CD4-positive, alpha-beta T cell (primary cell): ENCODE measurements around the gene CNTN6. TPM values are rescaled to one million over a fixed set of nuclear protein-coding genes. Genes with fewer than 3 reads are reported as not detected.

Experiments used
- ATAC-seq: fragments of 200-7000 bp; cut with Tn5 transposase; one replicate; pipeline ENCODE4 v1.10.0; 2022; ENCODE audit warnings: mild to moderate bottlenecking; ENCODE audit not compliant: poor library complexity
- CTCF ChIA-PET: fragments of 350-600 bp; sonication (Branson Sonifier 250); formaldehyde crosslinking; loops from one replicate; lab custom pipeline; 2021; ENCODE audit warnings: antibody characterized with exemption, inconsistent platforms; lab: Charles Lee
- POLR2A ChIA-PET: fragments of 350-600 bp; sonication (Branson Sonifier 250); formaldehyde crosslinking; loops from one replicate; lab custom pipeline; 2021; ENCODE audit warnings: antibody characterized with exemption, inconsistent platforms; lab: Charles Lee
- DNase-seq, 14 experiments: peaks; one replicate each; pipeline ENCODE4 v3.0.0-alpha.2; 2013 to 2020; ENCODE audit warnings: mixed read lengths in 2 of 14
- H3K27ac ChIP-seq, 2 donors: one replicate each; pipeline versions ENCODE4 v1.5.1 to v1.7.0; 2013; ENCODE audit warnings: low read length in 2 of 2, low read depth in 1 of 2, mild to moderate bottlenecking in 1 of 2
- H3K27me3 ChIP-seq, 2 experiments: 1 replicate in 1 of 2; 2 replicates in 1 of 2; pipeline versions ENCODE4 v1.6.1 to v1.7.0; 2013; ENCODE audit warnings: low read length in 2 of 2, control low read depth in 1 of 2, mild to moderate bottlenecking in 1 of 2, moderate library complexity in 1 of 2; ENCODE audit not compliant: insufficient read depth in 2 of 2, control insufficient read depth in 1 of 2
- H3K36me3 ChIP-seq: one replicate; pipeline ENCODE4 v1.6.1; 2013; ENCODE audit warnings: low read length, control low read depth; ENCODE audit not compliant: insufficient read depth
- H3K4me1 ChIP-seq: one replicate; pipeline ENCODE4 v1.6.1; 2013; ENCODE audit warnings: low read length, control low read depth; ENCODE audit not compliant: insufficient read depth
- H3K4me3 ChIP-seq: one replicate; pipeline ENCODE4 v1.5.1; 2013; ENCODE audit warnings: mild to moderate bottlenecking, low read length, moderate library complexity
- H3K9me3 ChIP-seq, 2 experiments: 1 replicate in 1 of 2; 2 replicates in 1 of 2; pipeline versions ENCODE4 v1.6.1 to v1.7.0; 2013; ENCODE audit warnings: low read length in 2 of 2, mild to moderate bottlenecking in 2 of 2, control low read depth in 1 of 2, moderate library complexity in 1 of 2; ENCODE audit not compliant: control insufficient read depth in 1 of 2, insufficient read depth in 1 of 2
- H3K27ac Mint-ChIP-seq: one replicate; pipeline ENCODE4 v1.8.0; 2020; ENCODE audit warnings: mixed read lengths
- H3K27me3 Mint-ChIP-seq: one replicate; pipeline ENCODE4 v1.8.0; 2021; ENCODE audit warnings: mixed read lengths
- H3K36me3 Mint-ChIP-seq: one replicate; pipeline ENCODE4 v1.8.0; 2021; ENCODE audit warnings: low read depth, mixed read lengths
- H3K4me1 Mint-ChIP-seq: one replicate; pipeline ENCODE4 v1.8.0; 2021; ENCODE audit warnings: low read depth, mixed read lengths
- H3K4me3 Mint-ChIP-seq: one replicate; pipeline ENCODE4 v1.8.0; 2020; ENCODE audit warnings: mild to moderate bottlenecking, mixed read lengths
- H3K9me3 Mint-ChIP-seq: one replicate; pipeline ENCODE4 v1.8.0; 2020; ENCODE audit warnings: mixed read lengths
- CTCF ChIP-seq: fragments of 200-600 bp; IDR thresholded peaks from one replicate; pipeline ENCODE4 v1.8.0; 2022; ENCODE audit warnings: antibody characterized with exemption, mild to moderate bottlenecking
- intact Hi-C, 2 experiments: fragments of 100-400 bp; cut with DNase I in 1 of 2; cut with micrococcal nuclease in 1 of 2; formaldehyde crosslinking; loops; one replicate each; pipeline versions ENCODE4 v1.15.1 to v1.9.0; 2023 to 2025; cut with DNase I, micrococcal nuclease
- total RNA-seq, 174 experiments: library from RNA in 2 of 174; stranded (reverse) in 2 of 174; gene quantifications; one replicate each; pipeline ENCODE4 v1.2.3 and lab custom pipeline; 2021 to 2026

CNTN6 gene
- total RNA-seq, 2 experiments from 2014 or later: not detected

GRCh38 chr3:1087066-1087560, 5.7 kb upstream of the CNTN6 start:
- POLR2A ChIA-PET: no interaction called here
- no peaks in the 10 kb centered on the region for H3K9me3 ChIP-seq
- Mint-ChIP-seq H3K36me3 (no peaks in the 10 kb centered on the region), H3K27me3 (no peaks in the 10 kb centered on the region), H3K9me3 (peaks cover 5% of the 10 kb centered on the region), H3K4me3 (no peak overlapping the region), H3K4me1 (no peaks in the 10 kb centered on the region), H3K27ac (no peak overlapping the region)
- no peak for TF ChIP-seq CTCF
- CTCF ChIA-PET: interaction anchor here (0.6 kb wide), 1 partner anchor 107 kb away, joined by 5 read pairs; no protein-coding TSS in a partner anchor
- no peaks in the 10 kb centered on the region for H3K36me3 ChIP-seq
- H3K4me1 ChIP-seq: no peaks in the 10 kb centered on the region
- H3K4me3 ChIP-seq: no peak overlapping the region
- no peak overlapping the region for H3K27ac ChIP-seq
- ATAC-seq (no peak), DNase-seq (no peak)
- H3K27me3 ChIP-seq: no peaks in the 10 kb centered on the region
- intact Hi-C loops: no loop called here

GRCh38 chr3:1088503-1088902, 4.3 kb upstream of the CNTN6 start:
- H3K27me3 ChIP-seq: no peaks in the 10 kb centered on the region
- no peak overlapping the region for H3K27ac Mint-ChIP-seq
- intact Hi-C loops: no loop called here
- H3K36me3 Mint-ChIP-seq: no peaks in the 10 kb centered on the region
- POLR2A ChIA-PET: no interaction called here
- no peak for DNase-seq
- H3K27ac ChIP-seq: no peak overlapping the region
- no peak overlapping the region for H3K4me3 ChIP-seq
- CTCF ChIA-PET: no interaction called here
- H3K4me1 Mint-ChIP-seq: no peaks in the 10 kb centered on the region
- no peaks in the 10 kb centered on the region for H3K36me3 ChIP-seq
- H3K4me3 Mint-ChIP-seq: no peak overlapping the region
- ATAC-seq: no peak
- H3K4me1 ChIP-seq: no peaks in the 10 kb centered on the region
- TF ChIP-seq CTCF: no peak
- H3K9me3 ChIP-seq: no peaks in the 10 kb centered on the region
- no peaks in the 10 kb centered on the region for H3K27me3 Mint-ChIP-seq
- peaks cover 4% of the 10 kb centered on the region for H3K9me3 Mint-ChIP-seq

- H3K36me3 Mint-ChIP-seq: no peaks in the 10 kb centered on the region
- no peak overlapping the region for H3K4me3 ChIP-seq
- no peak overlapping the region for H3K27ac Mint-ChIP-seq
- no peak for TF ChIP-seq CTCF
- no peak overlapping the region for H3K4me3 Mint-ChIP-seq
- CTCF ChIA-PET: no interaction called here
- H3K36me3 ChIP-seq: no peaks in the 10 kb centered on the region
- no peak overlapping the region for H3K27ac ChIP-seq
- no peaks in the 10 kb centered on the region for H3K27me3 ChIP-seq
- DNase-seq (no peak), ATAC-seq (no peak)
- H3K4me1 Mint-ChIP-seq: no peaks in the 10 kb centered on the region
- no peaks in the 10 kb centered on the region for H3K9me3 ChIP-seq
- peaks cover 3% of the 10 kb centered on the region for H3K9me3 Mint-ChIP-seq
- no peaks in the 10 kb centered on the region for H3K4me1 ChIP-seq
- POLR2A ChIA-PET: no interaction called here
- intact Hi-C loops: no loop called here
- no peaks in the 10 kb centered on the region for H3K27me3 Mint-ChIP-seq
These were observed 1.5 kb upstream of the CNTN6 start for GRCh38 chr3:1091286-1091685.
